IMR-90 (cell line): Measurements from ENCODE around the gene HCN4.

Experiments used
- POLR2A ChIP-seq: IDR thresholded peaks from 2 replicates; pipeline ENCODE4 v1.6.1; 2012; ENCODE audit warnings: mild to moderate bottlenecking, low read depth, low read length
- TF ChIP-seq, protein P1 (sequence below): conservative IDR thresholded peaks from 2 replicates; pipeline ENCODE4 v1.5.1; 2012; ENCODE audit warnings: mild to moderate bottlenecking, low read depth, low read length, improper control_type of control experiment

DNA sequence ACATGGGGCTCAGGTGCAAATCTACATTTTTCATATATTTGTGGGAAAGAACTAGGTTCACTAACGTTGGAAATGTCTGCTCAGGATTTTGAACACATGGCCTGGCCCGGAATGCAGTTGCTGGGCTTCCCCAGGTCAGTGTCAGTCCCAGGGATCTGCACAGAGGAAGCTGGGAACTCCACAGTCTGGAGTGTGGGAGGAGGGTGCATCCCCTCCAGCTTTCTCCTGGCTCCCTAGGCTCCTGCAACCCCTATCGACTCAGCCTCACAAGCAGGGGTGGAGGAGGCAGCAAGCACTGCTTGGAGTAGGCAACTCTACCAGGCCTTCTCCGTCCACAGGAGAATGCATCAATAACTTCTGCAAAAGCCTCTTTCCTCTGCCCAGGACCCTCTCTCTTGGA, 30.1 kb upstream of the HCN4 start:
- TF ChIP-seq POLR2A, result no peak
- TF ChIP-seq, protein P1, sequence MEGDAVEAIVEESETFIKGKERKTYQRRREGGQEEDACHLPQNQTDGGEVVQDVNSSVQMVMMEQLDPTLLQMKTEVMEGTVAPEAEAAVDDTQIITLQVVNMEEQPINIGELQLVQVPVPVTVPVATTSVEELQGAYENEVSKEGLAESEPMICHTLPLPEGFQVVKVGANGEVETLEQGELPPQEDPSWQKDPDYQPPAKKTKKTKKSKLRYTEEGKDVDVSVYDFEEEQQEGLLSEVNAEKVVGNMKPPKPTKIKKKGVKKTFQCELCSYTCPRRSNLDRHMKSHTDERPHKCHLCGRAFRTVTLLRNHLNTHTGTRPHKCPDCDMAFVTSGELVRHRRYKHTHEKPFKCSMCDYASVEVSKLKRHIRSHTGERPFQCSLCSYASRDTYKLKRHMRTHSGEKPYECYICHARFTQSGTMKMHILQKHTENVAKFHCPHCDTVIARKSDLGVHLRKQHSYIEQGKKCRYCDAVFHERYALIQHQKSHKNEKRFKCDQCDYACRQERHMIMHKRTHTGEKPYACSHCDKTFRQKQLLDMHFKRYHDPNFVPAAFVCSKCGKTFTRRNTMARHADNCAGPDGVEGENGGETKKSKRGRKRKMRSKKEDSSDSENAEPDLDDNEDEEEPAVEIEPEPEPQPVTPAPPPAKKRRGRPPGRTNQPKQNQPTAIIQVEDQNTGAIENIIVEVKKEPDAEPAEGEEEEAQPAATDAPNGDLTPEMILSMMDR, result no peak
